NCI-H526 (cell line): ENCODE data around the gene HS3ST5.

Experiments
- DNase-seq, 2 experiments: peaks; one replicate each; lab custom pipeline; 2025; lab: John Stamatoyannopoulos, UW

HS3ST5 gene, protein sequence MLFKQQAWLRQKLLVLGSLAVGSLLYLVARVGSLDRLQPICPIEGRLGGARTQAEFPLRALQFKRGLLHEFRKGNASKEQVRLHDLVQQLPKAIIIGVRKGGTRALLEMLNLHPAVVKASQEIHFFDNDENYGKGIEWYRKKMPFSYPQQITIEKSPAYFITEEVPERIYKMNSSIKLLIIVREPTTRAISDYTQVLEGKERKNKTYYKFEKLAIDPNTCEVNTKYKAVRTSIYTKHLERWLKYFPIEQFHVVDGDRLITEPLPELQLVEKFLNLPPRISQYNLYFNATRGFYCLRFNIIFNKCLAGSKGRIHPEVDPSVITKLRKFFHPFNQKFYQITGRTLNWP

DNA sequence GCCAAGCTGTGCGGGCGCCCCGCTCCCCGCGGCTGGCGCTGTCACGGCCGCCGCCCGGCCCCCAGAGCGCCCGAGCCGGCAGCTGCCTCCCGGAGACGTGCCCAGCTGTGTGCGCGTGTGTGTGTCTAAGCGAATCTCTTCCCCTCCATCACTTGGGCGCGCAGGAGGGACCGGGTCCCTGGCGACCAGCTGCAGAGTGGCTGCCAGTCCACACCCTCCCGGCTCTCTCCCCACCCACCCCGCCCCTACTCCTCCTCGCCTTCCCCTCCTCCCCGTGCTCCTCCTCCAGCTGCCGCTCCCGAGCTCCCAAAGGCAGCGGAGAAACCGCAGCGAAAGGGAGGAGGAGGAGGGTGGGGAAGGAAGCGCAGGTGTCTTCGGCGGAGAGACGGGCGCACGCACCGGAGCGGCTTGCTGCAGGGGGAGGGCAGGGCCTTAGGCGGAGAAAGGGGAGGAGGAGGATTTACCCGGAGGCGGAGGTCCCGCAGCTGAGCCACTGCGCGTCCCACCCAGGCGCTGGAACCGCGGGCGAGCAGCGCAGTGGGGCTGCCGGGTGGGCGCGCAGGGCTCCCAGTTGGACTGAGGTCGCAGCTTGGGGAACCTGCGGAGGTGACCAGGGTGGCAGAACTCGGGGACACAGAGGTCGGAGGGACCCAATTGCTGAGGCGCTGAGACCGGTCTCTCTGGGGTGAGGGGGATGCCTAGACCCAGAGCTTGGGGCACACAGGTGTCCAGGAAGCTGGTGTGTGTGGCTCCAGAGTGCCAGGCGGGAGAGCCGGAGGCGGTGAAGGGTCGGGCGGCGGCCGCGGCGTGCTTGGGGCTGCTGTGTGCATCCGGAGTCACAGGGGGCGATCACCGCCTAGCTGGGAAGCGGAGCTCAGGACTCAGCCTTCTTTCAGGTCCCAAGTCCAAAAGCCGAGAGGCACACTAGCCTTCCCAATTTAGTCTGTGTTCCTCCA is at the start of gene HS3ST5:
Gene HS3ST5 (minus strand): TSS at position 198 of the 956 bp plus-strand sequence. CDS start 280,178 bp downstream, outside the sequence.
- peak in 1 of 2 experiments; percentile 44 for DNase-seq

DNA sequence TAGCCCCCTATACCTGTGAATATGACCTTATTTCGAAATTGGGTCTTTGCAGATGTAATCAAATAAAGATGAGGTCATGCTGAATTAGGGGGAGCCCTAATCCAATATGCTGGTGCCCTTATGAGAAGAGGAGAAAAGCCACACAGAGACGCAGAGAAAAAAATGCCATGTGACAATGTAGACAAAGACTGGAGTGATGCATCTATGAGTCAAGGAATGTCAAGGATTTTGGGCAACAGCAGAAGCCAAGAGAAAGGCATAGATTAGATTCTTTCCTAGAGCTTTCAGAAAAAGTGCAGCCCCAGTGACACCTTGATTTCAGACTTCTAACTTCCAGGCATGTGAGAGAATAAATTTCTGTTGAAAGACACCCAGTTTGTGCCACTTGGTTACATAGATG is 47.4 kb upstream of the HS3ST5 start:
- no peak for DNase-seq

DNA sequence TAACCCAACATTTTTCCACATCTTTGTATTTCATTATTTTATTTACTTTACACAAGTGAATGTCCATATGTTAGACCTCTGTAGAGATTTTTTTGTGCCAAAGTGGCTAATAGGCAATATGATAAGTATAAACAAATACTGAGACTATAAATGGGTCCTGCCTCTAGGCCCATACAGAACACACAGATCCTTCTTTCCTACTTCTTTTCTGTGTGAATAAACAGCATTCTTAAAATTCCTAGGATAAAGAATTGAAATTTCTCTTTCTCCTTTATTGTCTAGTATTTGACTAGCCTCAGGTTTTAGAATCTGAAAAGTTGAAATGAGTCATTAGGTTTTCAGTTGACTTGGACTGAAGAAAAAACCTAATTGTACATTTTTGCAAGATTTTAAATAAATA is 46.3 kb upstream of the HS3ST5 start:
- no peak for DNase-seq

DNA sequence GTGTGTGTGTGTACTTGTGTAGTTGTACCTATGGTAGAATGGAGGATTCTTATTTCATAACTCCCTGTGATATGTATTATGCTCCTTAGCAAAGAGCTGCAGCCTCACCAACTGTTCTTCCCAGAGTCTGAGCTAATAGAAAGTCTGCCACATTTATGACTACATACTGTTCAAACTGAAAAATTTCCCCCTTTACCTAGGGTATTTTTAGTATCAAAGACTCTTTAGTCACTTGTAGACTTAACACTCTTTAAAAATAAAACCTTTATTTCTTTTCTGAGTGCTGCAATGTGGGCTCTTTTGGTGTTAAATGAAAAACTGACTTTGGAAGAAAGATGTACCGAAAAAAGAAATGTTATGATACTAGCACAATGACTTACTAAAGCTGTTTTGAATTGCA is 39.6 kb upstream of the HS3ST5 start:
- DNase-seq, result no peak

DNA sequence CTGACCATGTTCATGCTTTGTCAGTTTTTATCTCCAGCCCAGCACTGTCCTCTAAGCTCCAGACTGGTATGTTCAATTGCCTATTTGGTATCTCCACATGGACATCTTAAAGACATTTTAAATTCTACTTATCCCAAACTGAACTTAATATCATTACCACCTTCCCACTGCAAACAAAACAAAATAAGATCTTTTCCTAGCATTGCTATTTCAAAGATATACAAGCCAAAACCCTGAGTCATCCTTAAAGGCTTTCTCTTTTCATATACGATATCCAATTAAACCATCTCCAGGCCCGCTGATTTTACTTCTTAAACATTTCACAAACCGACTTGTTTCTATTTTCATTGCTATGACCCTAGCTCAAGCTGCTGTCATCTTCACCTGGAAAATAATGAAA is 35.1 kb upstream of the HS3ST5 start:
- DNase-seq, result no peak

DNA sequence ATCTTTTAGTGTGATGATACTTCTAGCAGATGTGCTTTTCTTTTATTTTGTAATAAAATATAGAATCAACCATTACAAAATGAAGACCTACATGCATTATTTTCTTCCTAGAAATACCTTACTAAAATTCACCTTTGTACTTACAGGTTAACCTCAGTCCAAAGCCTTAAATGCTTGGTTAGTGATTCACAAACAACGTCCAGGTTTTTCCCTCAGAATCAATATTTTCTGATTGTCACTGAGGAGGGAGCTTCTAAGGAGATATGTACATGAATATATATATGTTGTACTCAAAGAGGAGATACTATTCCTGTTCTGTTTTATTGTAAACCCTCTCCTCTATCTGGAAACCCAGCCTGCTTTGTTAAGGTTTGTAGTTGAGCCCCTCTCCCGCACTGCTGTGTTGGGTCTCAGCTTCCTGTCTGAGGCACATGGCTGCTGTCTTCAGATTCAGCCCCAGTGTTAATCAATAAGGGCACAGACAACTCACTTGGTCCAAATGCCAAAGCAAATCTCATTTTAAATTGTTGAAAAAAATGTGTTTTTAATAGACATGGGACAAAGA is 33.9 kb upstream of the HS3ST5 start:
- no peak for DNase-seq

DNA sequence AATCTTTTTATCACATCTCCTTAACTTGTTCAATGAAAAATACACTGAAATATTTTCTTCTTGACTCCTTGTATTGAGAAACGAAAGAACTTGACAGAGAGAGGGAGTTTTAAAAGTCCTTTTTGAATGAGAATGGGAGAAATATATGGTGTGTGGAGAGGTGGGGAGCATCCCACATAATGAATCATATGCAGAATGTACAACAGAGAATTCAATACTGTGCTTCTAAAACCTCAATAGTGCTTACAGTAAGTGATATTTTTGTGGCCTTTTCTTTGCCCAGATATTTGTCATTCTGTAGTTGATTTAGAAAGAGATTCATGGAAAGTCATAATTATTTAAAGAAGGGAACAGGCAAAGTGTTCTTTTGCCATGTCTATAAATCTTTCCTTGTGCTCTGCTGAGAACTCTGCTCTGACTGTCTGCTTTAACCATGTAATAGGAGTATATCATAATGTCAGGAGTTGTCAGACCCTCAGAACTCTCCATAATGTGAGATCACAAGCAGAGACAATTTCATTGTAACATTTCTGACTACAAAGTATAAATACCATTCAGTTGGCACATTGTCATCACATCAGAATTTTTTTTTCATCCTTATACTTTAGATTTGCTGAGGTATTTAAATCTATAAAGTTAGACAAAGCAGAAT is 32.8 kb upstream of the HS3ST5 start:
- DNase-seq, result no peak

DNA sequence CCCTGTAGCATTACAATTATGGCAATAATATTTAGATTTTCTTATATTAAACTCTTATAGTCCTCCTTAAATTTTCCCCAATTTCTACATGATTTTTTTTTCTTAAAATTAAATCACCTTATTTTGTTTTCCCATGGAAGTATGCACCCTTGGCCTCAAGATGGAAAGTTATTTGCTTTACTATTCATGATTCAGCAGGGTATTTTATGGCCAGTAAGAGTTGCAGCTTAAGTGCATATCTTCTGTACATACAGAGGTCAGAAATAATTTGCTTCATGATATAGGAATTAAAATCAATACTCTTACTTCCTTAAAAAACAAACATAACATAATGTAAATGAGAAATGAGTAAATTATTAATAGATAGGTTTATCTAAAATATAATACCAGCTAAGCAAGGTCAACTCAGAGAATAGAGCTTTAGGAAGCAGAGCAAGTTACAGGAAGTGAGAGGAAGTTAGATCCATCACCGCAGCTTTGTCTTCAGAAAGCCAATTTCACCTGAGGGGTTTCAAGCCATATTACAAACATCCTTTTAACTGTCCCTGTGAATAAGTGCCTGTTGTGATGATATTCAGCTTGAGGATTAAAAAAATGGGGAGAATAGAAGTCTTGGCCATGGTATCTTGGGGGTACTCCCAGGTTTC is 24.6 kb upstream of the HS3ST5 start:
- DNase-seq, result no peak

DNA sequence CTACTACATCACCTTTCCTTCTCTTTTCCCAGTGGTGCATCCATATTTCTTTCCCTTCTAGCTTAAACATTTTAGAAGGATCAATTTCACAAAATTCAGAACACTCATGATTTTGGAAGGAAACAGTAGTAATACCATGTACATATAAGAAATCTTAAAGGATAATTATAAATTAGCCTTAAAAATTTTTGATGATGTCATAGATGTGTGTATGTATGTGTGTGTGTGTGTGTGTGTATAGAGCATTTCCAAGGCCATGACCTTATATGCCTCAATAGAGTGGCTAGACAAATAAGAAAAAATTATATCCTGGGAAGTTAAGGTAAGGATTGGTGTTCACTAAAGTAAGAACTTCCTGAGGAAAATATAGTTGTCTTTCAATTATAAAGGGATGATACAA is 24.1 kb upstream of the HS3ST5 start:
- no peak for DNase-seq

DNA sequence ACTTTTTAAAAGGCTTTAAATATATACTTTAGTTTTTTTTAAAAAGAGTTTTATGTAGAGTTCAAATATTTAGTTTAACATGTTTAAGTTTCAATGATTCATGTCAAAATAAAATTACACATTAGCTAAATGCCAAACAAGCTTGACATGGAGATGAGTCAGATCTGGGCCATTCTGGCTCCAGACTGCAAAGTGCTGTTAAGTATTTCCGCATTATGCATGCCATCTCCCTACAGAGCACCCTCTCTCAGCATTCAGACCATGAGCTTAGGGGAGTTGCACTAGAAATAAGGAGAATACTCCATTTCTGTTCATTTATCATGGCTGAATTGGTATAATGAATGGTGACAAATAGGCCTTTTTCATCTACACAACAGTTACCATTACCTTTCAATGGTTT is 21.5 kb upstream of the HS3ST5 start:
- DNase-seq, result no peak

DNA sequence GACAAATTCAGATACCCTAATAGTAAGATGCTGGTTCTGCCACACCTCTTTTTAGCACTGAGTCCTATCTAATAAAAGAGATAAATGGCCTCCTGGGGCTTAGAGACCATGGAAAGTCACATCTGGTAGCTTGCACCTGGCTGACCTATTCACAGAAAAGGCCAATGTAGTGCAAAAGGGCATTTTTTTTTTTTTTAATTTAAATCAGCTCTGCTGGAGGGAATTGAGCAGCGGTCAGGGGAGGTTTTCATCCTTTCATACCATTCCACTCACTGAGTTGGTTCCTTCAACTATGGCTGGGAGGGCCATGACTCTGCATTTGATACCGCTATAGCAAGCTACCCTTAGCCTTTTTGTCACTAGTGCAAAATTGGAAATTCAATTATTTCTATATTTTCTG is 20.1 kb upstream of the HS3ST5 start:
- DNase-seq, result no peak

DNA sequence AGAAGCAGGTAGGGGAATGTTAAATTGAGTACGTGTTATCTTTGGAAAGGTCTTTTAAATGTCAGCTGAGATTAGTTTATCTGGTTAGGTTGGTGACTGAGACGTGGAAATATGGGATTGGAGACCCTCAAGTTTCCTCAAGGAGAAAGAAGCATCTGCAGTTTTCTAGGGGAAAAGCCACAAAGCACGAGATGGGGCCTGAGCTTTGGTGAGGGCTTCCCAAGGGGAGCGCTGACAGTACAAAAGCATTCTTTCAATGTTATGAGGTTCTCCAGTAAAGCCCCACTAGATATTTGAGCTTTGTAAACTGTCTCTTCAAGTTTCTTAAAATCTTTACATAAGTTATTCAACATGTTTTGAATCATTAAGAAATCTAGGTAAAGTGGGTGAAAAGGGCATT is 19.6 kb upstream of the HS3ST5 start:
- DNase-seq, result no peak

DNA sequence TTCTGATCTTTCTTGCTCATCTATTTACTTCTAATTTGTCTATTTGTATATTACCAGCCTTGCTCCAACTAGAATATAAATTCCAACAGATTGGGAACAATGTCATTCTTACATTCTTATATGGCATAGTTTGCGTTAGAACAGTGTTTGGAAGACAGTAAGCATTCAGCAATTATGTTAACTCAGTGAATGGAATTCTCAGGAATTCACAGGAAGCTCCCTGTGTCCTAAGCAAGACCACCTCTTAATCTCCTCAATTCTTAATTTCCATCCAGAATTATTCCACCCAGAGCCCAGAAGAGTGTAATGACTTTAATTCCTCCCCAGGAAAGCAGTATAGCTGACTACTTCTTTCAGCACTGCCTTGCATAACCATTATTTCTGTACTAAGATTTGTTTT is 18.2 kb upstream of the HS3ST5 start:
- DNase-seq, result no peak

DNA sequence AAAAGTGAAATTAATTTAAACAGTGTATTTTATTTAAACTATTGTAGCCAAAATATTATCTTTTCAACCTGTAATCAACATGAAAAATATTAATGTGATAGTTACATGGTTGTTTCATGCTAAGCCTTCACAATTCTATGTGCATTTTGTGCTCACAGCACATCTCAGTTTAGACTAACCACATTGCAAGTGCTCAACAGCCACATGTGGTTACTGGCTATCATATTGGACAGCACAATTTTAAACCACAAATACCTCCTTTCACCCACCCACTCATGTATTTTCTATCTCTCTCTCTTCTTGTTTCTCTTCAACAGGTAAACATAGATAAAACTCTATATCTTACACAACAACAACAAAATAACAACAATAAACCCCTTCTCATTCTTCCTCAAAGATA is 12.5 kb upstream of the HS3ST5 start:
- no peak for DNase-seq

DNA sequence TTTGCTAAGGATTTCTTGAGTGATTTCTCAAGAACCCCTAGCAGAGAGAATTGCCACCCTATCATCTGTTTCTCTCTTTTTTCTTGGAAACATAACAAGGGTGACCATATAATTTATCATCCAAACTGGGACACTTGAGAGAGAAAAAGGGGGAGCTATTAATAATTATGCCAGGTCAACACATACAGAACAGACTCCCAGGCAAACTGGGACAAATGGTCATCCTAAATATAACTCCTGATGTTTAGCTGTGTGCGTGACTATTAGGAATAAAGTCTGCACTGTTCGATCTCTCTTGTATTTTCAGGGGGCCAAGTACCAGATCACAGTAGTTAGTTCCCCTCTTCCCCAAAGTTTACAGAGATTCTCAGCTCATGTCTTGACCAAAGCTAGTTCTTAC is 11.7 kb upstream of the HS3ST5 start:
- DNase-seq, result no peak

DNA sequence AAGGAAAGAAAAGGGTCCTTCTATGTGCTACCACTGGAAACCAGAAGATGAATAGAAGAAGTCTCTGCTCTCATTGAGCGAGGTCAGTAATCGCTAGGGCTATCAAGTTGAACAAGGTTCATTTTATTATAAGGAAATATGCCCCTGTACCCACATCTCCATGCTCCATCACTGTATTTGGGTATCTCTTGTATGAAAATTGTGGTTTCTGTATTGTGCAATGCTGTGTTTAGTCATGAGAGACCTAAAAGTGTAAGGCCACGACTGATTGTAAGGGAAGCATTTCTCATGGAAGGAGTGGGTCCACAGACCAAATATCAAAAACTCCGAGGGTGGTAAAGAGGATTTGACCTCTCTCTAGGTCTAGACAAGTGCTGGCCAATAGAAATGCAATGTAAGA is 3.6 kb upstream of the HS3ST5 start:
- no peak for DNase-seq

DNA sequence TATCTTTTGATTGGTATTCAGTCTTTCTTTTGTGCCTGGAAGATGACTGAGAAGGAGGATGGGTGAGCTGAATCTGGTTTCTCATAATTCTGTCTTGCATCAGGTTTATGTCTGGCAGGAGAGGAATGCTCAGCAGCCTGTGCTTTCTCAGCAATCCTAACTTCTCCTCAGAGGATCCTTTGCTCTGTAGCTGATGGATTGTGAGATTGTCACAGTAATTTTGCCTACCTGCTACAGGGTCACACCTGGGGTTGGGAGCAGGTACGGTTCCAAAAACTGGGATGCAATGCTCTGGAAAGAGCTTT is 2.1 kb upstream of the HS3ST5 start:
- no peak for DNase-seq

DNA sequence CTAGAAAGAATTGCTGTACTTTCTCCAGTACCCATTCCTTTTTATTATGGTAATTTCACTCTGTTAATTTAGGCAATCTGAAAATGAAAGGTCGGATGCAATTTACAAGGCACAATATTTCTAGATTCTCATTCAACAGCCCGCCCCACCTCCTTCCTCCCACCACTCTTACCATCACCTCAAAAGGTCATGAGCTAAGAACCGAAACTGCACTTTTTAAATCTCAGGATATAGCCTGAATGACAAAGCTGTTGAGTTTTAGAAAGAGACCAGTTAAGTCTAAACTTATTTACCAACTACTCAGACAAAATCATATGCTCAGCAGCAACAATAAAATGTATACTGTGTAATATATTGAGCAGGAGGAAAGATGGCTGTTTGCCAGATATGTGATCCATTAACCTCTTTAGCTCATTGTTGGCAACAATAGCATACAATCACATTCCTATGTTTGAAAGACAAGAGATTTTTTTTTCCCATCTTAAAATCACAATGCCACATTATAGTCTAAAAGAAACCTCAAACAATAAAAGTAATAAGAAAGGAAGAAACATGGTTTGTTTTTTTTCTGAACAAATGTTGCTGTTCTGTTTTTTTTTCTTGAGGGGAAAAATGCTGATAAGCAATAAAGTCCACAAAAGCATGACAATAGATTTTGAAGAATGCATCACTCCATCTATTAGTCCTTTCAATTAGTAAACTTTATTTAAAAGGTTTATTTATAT is 1.6 kb upstream of the HS3ST5 start:
- no peak for DNase-seq

DNA sequence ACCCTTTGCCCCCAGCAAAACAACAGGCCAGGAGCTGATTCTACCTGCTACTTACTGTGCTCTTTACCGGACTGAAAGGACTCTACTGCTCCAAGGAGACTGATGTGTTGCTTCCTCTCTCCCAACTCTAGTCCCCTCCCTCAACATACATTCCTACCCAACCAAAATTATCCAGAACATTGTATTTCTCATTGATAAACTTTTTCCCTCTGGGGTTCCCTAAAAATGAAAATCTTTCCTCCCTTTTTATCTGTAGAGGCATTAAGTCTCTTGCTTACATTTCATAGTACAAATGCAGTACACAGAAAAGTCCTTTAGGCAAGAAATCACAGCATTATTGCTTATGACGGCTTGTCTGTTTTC is 940 bp upstream of the HS3ST5 start:
- no peak for DNase-seq

DNA sequence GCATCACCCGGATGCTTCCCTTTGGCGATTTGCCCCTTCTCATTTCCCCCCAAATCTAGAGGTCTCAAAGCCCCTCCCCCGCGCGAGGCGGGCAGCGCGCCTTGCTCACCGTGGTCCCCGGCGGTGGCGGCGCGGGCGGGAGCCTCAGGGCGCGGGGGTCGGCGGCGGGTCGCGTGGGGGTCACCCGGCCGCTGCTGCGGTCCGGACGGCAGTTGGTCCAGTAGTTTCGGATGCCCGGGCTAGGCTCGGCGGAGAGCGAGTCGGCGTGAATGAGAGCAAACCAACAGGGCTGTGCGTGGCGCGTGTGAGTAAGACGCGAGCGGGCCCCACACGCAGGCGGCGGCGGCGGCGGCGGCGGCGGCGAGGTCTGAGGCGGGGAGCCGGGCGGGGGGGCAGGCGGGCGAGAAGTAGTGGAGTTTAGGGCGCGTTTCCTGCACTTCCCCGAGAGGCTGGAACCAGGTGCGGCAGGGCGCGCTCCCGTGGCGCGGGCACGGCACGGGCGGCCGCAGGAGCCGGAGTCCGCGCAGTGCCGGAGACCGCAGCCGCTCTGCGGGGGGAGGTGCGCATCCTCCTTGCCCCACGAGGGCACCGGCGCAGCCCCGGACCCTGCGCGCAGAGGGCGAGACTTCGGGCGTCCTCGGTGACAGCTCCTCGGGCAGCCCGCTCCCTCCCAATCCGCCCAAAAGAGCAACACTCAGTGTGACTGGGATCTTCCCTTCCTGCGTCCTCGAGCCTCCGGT is 567 bp downstream of the HS3ST5 start:
- DNase-seq, result peak in 1 of 2 experiments; percentile 48

DNA sequence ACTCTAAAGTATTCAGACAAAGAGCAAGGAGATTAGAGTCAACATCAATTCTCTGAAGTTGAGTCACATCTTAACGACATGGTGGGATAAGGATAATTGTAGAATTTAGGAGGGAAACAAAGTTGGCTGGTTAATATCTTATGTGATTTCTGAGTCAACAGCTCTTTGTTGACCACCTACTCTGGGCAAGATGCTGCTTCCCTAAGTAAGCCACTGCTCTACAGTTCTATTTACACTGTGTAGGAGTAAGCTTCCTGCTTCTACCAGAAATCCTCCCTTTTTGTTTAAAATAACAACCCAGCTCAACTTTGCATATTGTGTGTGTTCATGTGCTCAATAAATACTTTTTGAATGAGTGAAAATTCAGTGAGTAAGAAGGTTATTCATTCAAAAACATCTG is 3.1 kb downstream of the HS3ST5 start:
- no peak for DNase-seq
